Endodermal cell (in vitro differentiated cells): ENCODE measurements around the gene ASTN1. TPM values are rescaled to one million over a fixed set of nuclear protein-coding genes. Genes with fewer than 3 reads are reported as not detected.

Source experiments
- DNase-seq: peaks from one replicate; pipeline ENCODE4 v3.0.0-alpha.2; 2017
- H3K27ac ChIP-seq: 2 replicates; pipeline ENCODE4 v1.5.1; 2013; ENCODE audit warnings: mild to moderate bottlenecking, low read depth, low read length, moderate library complexity
- H3K27me3 ChIP-seq: 2 replicates; pipeline ENCODE4 v1.6.1; 2013; ENCODE audit warnings: mild to moderate bottlenecking, low read length, moderate library complexity; ENCODE audit not compliant: insufficient read depth, control insufficient read depth, poor library complexity, severe bottlenecking
- H3K36me3 ChIP-seq: 2 replicates; pipeline ENCODE4 v1.7.0; 2013; ENCODE audit warnings: mild to moderate bottlenecking, low read length, moderate library complexity; ENCODE audit not compliant: control insufficient read depth, insufficient read depth
- H3K4me1 ChIP-seq: one replicate; pipeline ENCODE4 v1.7.0; 2013; ENCODE audit warnings: low read length; ENCODE audit not compliant: control insufficient read depth, insufficient read depth
- H3K4me3 ChIP-seq: 2 replicates; pipeline ENCODE4 v1.5.1; 2013; ENCODE audit warnings: mild to moderate bottlenecking, low read length, moderate library complexity
- H3K9ac ChIP-seq: 2 replicates; pipeline ENCODE4 v1.6.1; 2013; ENCODE audit warnings: mild to moderate bottlenecking, low read length, moderate library complexity; ENCODE audit not compliant: poor library complexity, severe bottlenecking; ENCODE audit errors: extremely low read depth
- H3K9me3 ChIP-seq: 2 replicates; pipeline ENCODE4 v1.6.1; 2013; ENCODE audit warnings: mild to moderate bottlenecking, low read length, moderate library complexity; ENCODE audit not compliant: control insufficient read depth
- H3K27ac Mint-ChIP-seq: 2 replicates; pipeline ENCODE4 v1.8.0; 2020; ENCODE audit warnings: mixed read lengths
- H3K27me3 Mint-ChIP-seq: 2 replicates; pipeline ENCODE4 v1.8.0; 2021; ENCODE audit warnings: mild to moderate bottlenecking, mixed read lengths; ENCODE audit not compliant: insufficient read depth
- H3K36me3 Mint-ChIP-seq: 2 replicates; pipeline ENCODE4 v1.8.0; 2020; ENCODE audit warnings: low read depth, mixed read lengths
- H3K4me1 Mint-ChIP-seq: 2 replicates; pipeline ENCODE4 v1.8.0; 2020; ENCODE audit warnings: mixed read lengths
- H3K4me3 Mint-ChIP-seq: 2 replicates; pipeline ENCODE4 v1.8.0; 2020; ENCODE audit warnings: mild to moderate bottlenecking, moderate library complexity, mixed read lengths
- H3K9me3 Mint-ChIP-seq: 2 replicates; pipeline ENCODE4 v1.8.0; 2020; ENCODE audit warnings: mild to moderate bottlenecking, mixed read lengths
- CTCF ChIP-seq: fragments of 200-600 bp; sonication (generic); conservative IDR thresholded peaks from 2 replicates; pipeline ENCODE4 v1.5.0; 2021; ENCODE audit warnings: antibody characterized with exemption, mild to moderate bottlenecking
- WGBS, 2 experiments: methylation state at CpG; one replicate each; pipeline versions ENCODE4 v1.1.5 to v1.1.7; 2013; ENCODE audit warnings: missing lambda C conversion rate in 2 of 2, mixed read lengths in 1 of 2; ENCODE audit not compliant: insufficient coverage in 1 of 2, insufficient read length in 1 of 2; 5-methylcytosine and 5-hydroxymethylcytosine counted together
- total RNA-seq, 2 donors: library from RNA; stranded (reverse); fragmentation: NEBNext Ultra II Directional in 1 of 2; extraction: Animal tissue kit (Norgen Biotek cat#: 25700) in 1 of 2; gene quantifications; 2 replicates in 1 of 2; 3 replicates in 1 of 2; pipeline ENCODE4 v1.2.1, GENCODE V29; 2021

The ASTN1 gene
- total RNA-seq, 2 donors from 2014 or later: 0.31 to 0.70 TPM

GRCh38 chr1:176998183-176998795 is 166.2 kb downstream of the ASTN1 start:
- Mint-ChIP-seq H3K27me3 (peaks cover 2% of the 10 kb centered on the region), H3K27ac (no peak overlapping the region), H3K4me3 (no peak overlapping the region), H3K36me3 (no peaks in the 10 kb centered on the region), H3K9me3 (no peaks in the 10 kb centered on the region), H3K4me1 (peaks cover 19% of the 10 kb centered on the region)
- H3K27me3 ChIP-seq: no peaks in the 10 kb centered on the region
- H3K4me3 ChIP-seq: no peak overlapping the region
- DNase-seq: no peak
- no peak overlapping the region for H3K9ac ChIP-seq
- H3K27ac ChIP-seq: no peak overlapping the region
- WGBS, 2 experiments: 84 to 94% methylated on average over 3 to 5 of the region's 5 CpGs
- peaks cover 4% of the 10 kb centered on the region for H3K4me1 ChIP-seq
- no peak for TF ChIP-seq CTCF
- H3K36me3 ChIP-seq: no peaks in the 10 kb centered on the region
- H3K9me3 ChIP-seq: no peaks in the 10 kb centered on the region

GRCh38 chr1:176996456-176997090 is 167.9 kb downstream of the ASTN1 start:
- no peaks in the 10 kb centered on the region for H3K36me3 Mint-ChIP-seq
- peak; percentile 75 for DNase-seq
- H3K4me3 ChIP-seq: no peak overlapping the region
- no peaks in the 10 kb centered on the region for H3K27me3 ChIP-seq
- peaks cover 2% of the 10 kb centered on the region for H3K27me3 Mint-ChIP-seq
- no peak overlapping the region for H3K9ac ChIP-seq
- peaks cover 19% of the 10 kb centered on the region for H3K4me1 Mint-ChIP-seq
- H3K27ac ChIP-seq: no peak overlapping the region
- TF ChIP-seq CTCF: no peak
- H3K9me3 ChIP-seq: no peaks in the 10 kb centered on the region
- no peak overlapping the region for H3K27ac Mint-ChIP-seq
- peaks cover 4% of the 10 kb centered on the region for H3K4me1 ChIP-seq
- no peaks in the 10 kb centered on the region for H3K9me3 Mint-ChIP-seq
- no peak overlapping the region for H3K4me3 Mint-ChIP-seq
- H3K36me3 ChIP-seq: no peaks in the 10 kb centered on the region
- 8 to 27% methylated on average over 3 to 4 of the region's 4 CpGs for WGBS, 2 experiments

- no peak for DNase-seq
- no peaks in the 10 kb centered on the region for H3K36me3 Mint-ChIP-seq
- Histone ChIP-seq H3K27me3 (no peaks in the 10 kb centered on the region), H3K4me1 (peaks cover 4% of the 10 kb centered on the region), H3K4me3 (no peak overlapping the region), H3K36me3 (no peaks in the 10 kb centered on the region), H3K9ac (no peak overlapping the region), H3K9me3 (no peaks in the 10 kb centered on the region), H3K27ac (no peak overlapping the region)
- peaks cover 2% of the 10 kb centered on the region for H3K27me3 Mint-ChIP-seq
- TF ChIP-seq CTCF: no peak
- 57 to 90% methylated on average over 2 to 3 of the region's 3 CpGs for WGBS, 2 experiments
- no peak overlapping the region for H3K27ac Mint-ChIP-seq
- no peak overlapping the region for H3K4me3 Mint-ChIP-seq
- peaks cover 19% of the 10 kb centered on the region for H3K4me1 Mint-ChIP-seq
- no peaks in the 10 kb centered on the region for H3K9me3 Mint-ChIP-seq
Measured at GRCh38 chr1:176994931-176995596, 169.4 kb downstream of the ASTN1 start.
